B cell (primary cell): ENCODE measurements around the gene ARHGEF26.

ENCODE experiments used
- EZH2 ChIP-seq: IDR thresholded peaks from 2 replicates; pipeline ENCODE4 v1.6.1; 2012; ENCODE audit warnings: borderline replicate concordance, low read depth, mild to moderate bottlenecking, moderate library complexity, low read length; ENCODE audit not compliant: insufficient read depth, poor library complexity, severe bottlenecking
- TF ChIP-seq, protein P1 (sequence below): fragments of 200-600 bp; IDR thresholded peaks from one replicate; pipeline ENCODE4 v1.8.0; 2022; ENCODE audit warnings: antibody characterized with exemption, mild to moderate bottlenecking

DNA sequence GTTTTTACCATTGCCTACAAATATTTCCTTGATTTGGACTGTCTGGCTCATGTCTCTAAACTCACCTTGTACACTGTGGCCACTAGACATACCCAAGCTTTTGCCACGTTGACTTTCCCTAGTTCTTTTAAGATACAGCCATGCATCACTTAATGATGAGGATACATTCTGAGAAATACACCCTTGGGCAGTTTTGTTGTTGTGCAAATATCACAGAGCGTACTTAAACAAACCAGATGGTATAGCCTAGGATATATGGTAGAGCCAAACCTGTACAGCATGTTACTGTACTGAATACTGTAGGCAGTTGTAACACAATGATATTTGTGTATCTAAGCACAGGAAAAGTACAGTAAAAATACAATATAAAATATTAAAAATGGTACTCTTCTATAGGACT is 5.5 kb downstream of the ARHGEF26 start:
- no peak for TF ChIP-seq EZH2
- TF ChIP-seq, protein P1, sequence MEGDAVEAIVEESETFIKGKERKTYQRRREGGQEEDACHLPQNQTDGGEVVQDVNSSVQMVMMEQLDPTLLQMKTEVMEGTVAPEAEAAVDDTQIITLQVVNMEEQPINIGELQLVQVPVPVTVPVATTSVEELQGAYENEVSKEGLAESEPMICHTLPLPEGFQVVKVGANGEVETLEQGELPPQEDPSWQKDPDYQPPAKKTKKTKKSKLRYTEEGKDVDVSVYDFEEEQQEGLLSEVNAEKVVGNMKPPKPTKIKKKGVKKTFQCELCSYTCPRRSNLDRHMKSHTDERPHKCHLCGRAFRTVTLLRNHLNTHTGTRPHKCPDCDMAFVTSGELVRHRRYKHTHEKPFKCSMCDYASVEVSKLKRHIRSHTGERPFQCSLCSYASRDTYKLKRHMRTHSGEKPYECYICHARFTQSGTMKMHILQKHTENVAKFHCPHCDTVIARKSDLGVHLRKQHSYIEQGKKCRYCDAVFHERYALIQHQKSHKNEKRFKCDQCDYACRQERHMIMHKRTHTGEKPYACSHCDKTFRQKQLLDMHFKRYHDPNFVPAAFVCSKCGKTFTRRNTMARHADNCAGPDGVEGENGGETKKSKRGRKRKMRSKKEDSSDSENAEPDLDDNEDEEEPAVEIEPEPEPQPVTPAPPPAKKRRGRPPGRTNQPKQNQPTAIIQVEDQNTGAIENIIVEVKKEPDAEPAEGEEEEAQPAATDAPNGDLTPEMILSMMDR = no peak
